ENCODE results near the gene IFNL4. TPM values are rescaled to one million over a fixed set of nuclear protein-coding genes. Genes with fewer than 3 reads are reported as not detected.

Gene IFNL4
- total and polyA plus RNA-seq, 2 experiments from 2014 or later, result not detected

DNA sequence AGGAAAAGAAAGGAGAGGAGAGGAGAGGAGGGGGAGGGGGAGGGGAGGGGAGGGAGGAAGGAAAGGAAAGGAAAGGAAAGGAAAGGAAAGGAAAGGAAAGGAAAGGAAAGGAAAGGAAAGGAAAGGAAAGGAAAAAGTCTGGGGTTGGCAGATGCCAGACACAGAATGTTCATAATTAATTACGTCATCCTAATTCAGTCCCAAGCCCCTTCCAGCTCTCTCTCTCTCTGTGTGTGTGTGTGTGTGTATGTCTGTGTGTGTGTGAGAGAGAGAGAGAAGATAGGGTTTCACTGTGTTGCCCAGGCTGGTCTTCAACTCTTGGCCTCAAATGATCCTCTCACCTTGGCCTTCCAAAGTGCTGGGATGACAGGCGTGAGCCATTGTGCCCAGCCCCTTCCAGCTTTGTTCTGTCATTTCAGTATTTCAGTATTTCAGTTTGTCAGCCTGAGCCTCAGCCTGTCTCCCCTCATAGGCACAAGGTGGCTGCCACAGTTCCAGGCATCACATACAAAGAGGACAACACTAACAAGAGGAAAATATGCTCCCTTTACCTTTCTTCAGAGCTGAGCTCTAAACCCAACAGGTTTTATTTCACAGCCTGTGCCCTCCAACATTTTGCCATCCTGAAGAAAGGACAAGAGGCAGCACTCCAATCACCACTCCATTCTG lies 18.4 kb downstream of the IFNL4 start:
- TF ChIP-seq, protein P1, sequence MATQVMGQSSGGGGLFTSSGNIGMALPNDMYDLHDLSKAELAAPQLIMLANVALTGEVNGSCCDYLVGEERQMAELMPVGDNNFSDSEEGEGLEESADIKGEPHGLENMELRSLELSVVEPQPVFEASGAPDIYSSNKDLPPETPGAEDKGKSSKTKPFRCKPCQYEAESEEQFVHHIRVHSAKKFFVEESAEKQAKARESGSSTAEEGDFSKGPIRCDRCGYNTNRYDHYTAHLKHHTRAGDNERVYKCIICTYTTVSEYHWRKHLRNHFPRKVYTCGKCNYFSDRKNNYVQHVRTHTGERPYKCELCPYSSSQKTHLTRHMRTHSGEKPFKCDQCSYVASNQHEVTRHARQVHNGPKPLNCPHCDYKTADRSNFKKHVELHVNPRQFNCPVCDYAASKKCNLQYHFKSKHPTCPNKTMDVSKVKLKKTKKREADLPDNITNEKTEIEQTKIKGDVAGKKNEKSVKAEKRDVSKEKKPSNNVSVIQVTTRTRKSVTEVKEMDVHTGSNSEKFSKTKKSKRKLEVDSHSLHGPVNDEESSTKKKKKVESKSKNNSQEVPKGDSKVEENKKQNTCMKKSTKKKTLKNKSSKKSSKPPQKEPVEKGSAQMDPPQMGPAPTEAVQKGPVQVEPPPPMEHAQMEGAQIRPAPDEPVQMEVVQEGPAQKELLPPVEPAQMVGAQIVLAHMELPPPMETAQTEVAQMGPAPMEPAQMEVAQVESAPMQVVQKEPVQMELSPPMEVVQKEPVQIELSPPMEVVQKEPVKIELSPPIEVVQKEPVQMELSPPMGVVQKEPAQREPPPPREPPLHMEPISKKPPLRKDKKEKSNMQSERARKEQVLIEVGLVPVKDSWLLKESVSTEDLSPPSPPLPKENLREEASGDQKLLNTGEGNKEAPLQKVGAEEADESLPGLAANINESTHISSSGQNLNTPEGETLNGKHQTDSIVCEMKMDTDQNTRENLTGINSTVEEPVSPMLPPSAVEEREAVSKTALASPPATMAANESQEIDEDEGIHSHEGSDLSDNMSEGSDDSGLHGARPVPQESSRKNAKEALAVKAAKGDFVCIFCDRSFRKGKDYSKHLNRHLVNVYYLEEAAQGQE (IDR thresholded peaks at IDR 0.05; ENCODE audit: unreplicated experiment), result no peak
- TF ChIP-seq NANOG (IDR thresholded peaks at IDR 0.05; ENCODE audit: borderline replicate concordance), result no peak
- no peak for TF ChIP-seq EZH2phosphoT487 (IDR thresholded peaks at IDR 0.05; ENCODE audit: unreplicated experiment)
- Histone ChIP-seq H3K36me3 (ENCODE audit: insufficient read depth) (no peaks in the 10 kb centered on the region), H3K27ac (ENCODE audit: low read depth) (no peak overlapping the region), H3K4me2 (no peak overlapping the region), H3K4me3 (no peak overlapping the region), H3K9me2 (ENCODE audit: insufficient read depth) (no peaks in the 10 kb centered on the region), H3K79me2 (replicated peaks; ENCODE audit: insufficient read depth) (no peaks in the 10 kb centered on the region), H2AFZ (no peak overlapping the region), H3K27me3 (ENCODE audit: insufficient read depth) (0 out of 2 replicates have a peak, but pooled peaks cover 9% of the 10 kb centered on the region), H3F3A (replicated peaks; ENCODE audit: low read depth) (no peaks in the 10 kb centered on the region), H3K4me1 (ENCODE audit: insufficient read depth) (no peaks in the 10 kb centered on the region), H4K20me1 (replicated peaks; ENCODE audit: insufficient read depth) (no peaks in the 10 kb centered on the region)
- no peak overlapping the region for H3K27ac Mint-ChIP-seq
- H3K4me3 Mint-ChIP-seq, result no peak overlapping the region
- DNase-seq (ENCODE audit: low spot score), result no peak
- H3K36me3 Mint-ChIP-seq (ENCODE audit: low read depth), result no peaks in the 10 kb centered on the region
- ATAC-seq, result no peak
- no peaks in the 10 kb centered on the region for H3K9me3 Mint-ChIP-seq
- H3K27me3 Mint-ChIP-seq (ENCODE audit: insufficient read depth, low read depth, poor library complexity), result peaks cover 4% of the 10 kb centered on the region
- H3K4me1 Mint-ChIP-seq, result no peaks in the 10 kb centered on the region

DNA sequence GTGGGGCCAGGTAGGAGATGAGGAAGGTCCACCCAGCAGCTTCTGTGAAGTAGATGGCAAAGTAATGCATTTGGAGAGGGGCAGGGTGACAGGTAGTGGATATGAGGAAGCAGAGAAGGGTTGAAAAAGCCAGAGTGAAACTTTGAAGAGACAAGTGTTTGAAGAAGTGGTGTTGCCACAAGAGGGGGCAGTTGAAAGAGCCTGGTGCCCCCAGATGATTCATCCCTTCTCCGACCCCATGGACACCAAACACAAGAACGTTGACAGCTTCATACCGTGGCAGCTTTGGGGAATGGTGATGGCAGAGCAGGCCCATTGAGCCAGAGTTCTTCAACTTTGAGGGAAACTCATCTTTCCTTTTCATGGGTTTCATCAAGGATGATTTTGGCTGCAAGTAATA lies 23.7 kb downstream of the IFNL4 start:
- Histone ChIP-seq H3F3A (replicated peaks; ENCODE audit: low read depth) (no peaks in the 10 kb centered on the region), H3K79me2 (replicated peaks; ENCODE audit: insufficient read depth) (no peaks in the 10 kb centered on the region), H3K9me2 (ENCODE audit: insufficient read depth) (no peaks in the 10 kb centered on the region), H3K4me1 (ENCODE audit: insufficient read depth) (no peaks in the 10 kb centered on the region), H3K36me3 (ENCODE audit: insufficient read depth) (no peaks in the 10 kb centered on the region), H3K4me2 (no peak overlapping the region), H2AFZ (no peak overlapping the region), H3K27me3 (ENCODE audit: insufficient read depth) (0 out of 2 replicates have a peak, but pooled peaks cover 4% of the 10 kb centered on the region), H3K4me3 (no peak overlapping the region), H3K27ac (ENCODE audit: low read depth) (no peak overlapping the region), H4K20me1 (replicated peaks; ENCODE audit: insufficient read depth) (no peaks in the 10 kb centered on the region)
- no peak for TF ChIP-seq JUNB (IDR thresholded peaks at IDR 0.05; ENCODE audit: unreplicated experiment)
- TF ChIP-seq CREB1 (CRISPR knock-in tag; IDR thresholded peaks at IDR 0.05; ENCODE audit: low read depth), result no peak
- no peak for TF ChIP-seq NANOG (IDR thresholded peaks at IDR 0.05; ENCODE audit: borderline replicate concordance)
- TF ChIP-seq, protein P2, sequence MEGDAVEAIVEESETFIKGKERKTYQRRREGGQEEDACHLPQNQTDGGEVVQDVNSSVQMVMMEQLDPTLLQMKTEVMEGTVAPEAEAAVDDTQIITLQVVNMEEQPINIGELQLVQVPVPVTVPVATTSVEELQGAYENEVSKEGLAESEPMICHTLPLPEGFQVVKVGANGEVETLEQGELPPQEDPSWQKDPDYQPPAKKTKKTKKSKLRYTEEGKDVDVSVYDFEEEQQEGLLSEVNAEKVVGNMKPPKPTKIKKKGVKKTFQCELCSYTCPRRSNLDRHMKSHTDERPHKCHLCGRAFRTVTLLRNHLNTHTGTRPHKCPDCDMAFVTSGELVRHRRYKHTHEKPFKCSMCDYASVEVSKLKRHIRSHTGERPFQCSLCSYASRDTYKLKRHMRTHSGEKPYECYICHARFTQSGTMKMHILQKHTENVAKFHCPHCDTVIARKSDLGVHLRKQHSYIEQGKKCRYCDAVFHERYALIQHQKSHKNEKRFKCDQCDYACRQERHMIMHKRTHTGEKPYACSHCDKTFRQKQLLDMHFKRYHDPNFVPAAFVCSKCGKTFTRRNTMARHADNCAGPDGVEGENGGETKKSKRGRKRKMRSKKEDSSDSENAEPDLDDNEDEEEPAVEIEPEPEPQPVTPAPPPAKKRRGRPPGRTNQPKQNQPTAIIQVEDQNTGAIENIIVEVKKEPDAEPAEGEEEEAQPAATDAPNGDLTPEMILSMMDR (conservative IDR thresholded peaks at IDR 0.05; ENCODE audit: low read depth in 2 of 2), result peak; percentile 50 to 69
- peak overlapping the region; percentile 1; the same call in 1 of the 3 replicates for H3K4me3 Mint-ChIP-seq
- no peaks in the 10 kb centered on the region for H3K36me3 Mint-ChIP-seq (ENCODE audit: low read depth)
- H3K9me3 Mint-ChIP-seq, result 0 out of 3 replicates have a peak, but pooled peaks cover 2% of the 10 kb centered on the region
- ATAC-seq (peak; percentile 60), DNase-seq (ENCODE audit: low spot score) (peak; percentile 65)
- no peak overlapping the region for H3K27ac Mint-ChIP-seq
- peaks cover 3% of the 10 kb centered on the region; the same call in 1 of the 3 replicates for H3K4me1 Mint-ChIP-seq
- H3K27me3 Mint-ChIP-seq (ENCODE audit: insufficient read depth, low read depth, poor library complexity), result peaks cover 7% of the 10 kb centered on the region

Data from GM23338 (cell line).